Measurements from ENCODE around the gene LGALS9. TPM values are rescaled to one million over a fixed set of nuclear protein-coding genes. Genes with fewer than 3 reads are reported as not detected.
"Not testable (repeated sequence)": the region's sequence is repeated elsewhere in the genome, so short reads cannot be mapped to it uniquely, and the experiment has no call there.

The LGALS9 gene
- total RNA-seq, 1 donor from 2014 or later = 185 TPM

DNA sequence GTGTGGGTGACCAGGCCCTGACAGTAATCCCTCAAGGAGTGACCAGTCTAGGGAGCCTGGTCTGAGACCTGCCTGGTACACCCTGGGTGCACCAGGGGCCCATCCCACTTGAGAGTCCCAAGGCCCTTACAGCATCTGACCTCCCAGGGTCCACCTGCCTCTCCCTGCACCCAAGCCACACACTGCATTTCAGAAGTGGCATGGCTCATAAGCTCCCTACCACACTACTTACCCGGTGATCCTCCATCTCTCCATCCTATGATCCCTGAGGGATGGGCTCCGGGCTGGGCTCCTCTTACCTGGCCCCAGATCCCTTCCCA, 40.6 kb downstream of the LGALS9 start:
- DNase-seq (no peak), ATAC-seq (no peak)
- H3K4me3 ChIP-seq = no peak overlapping the region
- H3K27ac ChIP-seq = no peak overlapping the region
- H3K9me3 ChIP-seq = no peaks in the 10 kb centered on the region
- intact Hi-C loops (cut with DNase I) = loop anchor here (10.0 kb wide), 1 partner anchor 83 kb away; no protein-coding TSS in a partner anchor
- no peaks in the 10 kb centered on the region for H3K36me3 ChIP-seq
- TF ChIP-seq, protein P1, sequence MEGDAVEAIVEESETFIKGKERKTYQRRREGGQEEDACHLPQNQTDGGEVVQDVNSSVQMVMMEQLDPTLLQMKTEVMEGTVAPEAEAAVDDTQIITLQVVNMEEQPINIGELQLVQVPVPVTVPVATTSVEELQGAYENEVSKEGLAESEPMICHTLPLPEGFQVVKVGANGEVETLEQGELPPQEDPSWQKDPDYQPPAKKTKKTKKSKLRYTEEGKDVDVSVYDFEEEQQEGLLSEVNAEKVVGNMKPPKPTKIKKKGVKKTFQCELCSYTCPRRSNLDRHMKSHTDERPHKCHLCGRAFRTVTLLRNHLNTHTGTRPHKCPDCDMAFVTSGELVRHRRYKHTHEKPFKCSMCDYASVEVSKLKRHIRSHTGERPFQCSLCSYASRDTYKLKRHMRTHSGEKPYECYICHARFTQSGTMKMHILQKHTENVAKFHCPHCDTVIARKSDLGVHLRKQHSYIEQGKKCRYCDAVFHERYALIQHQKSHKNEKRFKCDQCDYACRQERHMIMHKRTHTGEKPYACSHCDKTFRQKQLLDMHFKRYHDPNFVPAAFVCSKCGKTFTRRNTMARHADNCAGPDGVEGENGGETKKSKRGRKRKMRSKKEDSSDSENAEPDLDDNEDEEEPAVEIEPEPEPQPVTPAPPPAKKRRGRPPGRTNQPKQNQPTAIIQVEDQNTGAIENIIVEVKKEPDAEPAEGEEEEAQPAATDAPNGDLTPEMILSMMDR (IDR thresholded peaks at IDR 0.05) = no peak
- no peaks in the 10 kb centered on the region for H3K27me3 ChIP-seq
- no peaks in the 10 kb centered on the region for H3K4me1 ChIP-seq

DNA sequence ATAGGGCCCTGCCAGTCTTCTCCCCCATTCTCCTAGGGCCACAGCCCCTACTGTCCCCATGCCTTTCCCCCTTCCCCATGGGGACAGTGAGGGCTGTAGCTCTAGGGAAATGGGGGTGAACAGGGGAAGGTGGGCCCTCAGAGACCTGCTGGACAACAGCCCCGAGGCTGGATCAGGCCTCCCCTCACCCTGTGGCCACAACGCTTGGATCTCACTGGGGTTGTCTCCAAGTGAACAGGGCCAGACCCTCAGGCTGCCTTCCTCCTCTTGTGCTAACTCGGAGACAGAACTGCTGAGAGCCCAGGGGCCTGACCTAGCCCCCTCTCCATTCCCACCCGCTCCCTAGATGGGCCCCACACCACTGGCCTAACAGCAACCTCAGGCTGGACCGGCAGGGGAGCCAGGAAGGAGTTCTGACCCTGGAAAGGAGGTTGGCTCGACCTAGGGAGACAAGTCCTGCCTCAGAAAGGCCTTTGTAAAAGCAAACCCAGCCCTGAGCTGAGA, 41.0 kb downstream of the LGALS9 start:
- H3K27ac ChIP-seq, H3K4me3 ChIP-seq, H3K36me3 ChIP-seq, H3K4me1 ChIP-seq, H3K27me3 ChIP-seq, ATAC-seq, H3K9me3 ChIP-seq: not testable (repeated sequence)
- peak; percentile 34 for DNase-seq
- intact Hi-C loops (cut with DNase I) = loop anchor here (10.0 kb wide), 1 partner anchor 83 kb away; no protein-coding TSS in a partner anchor

DNA sequence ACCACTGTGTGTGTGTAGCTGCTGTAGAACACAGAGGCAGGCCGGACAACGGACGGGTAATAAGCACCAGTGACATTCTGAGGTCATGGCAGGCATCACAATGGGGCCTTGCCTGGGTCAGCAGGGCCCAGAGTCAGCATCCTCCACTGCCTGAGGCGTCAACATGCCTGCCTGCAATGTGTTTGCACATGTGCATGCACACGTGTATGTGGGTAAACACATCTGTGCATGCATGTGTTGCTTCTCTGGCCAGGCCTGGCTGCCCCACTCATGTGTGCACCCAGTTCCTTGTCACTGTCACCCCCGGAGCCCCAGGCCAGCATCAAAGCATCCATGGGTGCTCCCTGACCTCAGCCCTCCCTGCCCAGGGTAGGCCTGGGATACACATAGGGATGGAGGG, 43.3 kb downstream of the LGALS9 start:
- intact Hi-C loops (cut with DNase I) = loop anchor here (10.0 kb wide), 1 partner anchor 80 kb away; no protein-coding TSS in a partner anchor
- no peaks in the 10 kb centered on the region for H3K9me3 ChIP-seq
- H3K27ac ChIP-seq = no peak overlapping the region
- DNase-seq (peak; percentile 40), ATAC-seq (no peak)
- TF ChIP-seq, protein P1 (IDR thresholded peaks at IDR 0.05) = no peak
- no peaks in the 10 kb centered on the region for H3K4me1 ChIP-seq
- no peak overlapping the region for H3K4me3 ChIP-seq
- H3K36me3 ChIP-seq = no peaks in the 10 kb centered on the region
- H3K27me3 ChIP-seq = no peaks in the 10 kb centered on the region

DNA sequence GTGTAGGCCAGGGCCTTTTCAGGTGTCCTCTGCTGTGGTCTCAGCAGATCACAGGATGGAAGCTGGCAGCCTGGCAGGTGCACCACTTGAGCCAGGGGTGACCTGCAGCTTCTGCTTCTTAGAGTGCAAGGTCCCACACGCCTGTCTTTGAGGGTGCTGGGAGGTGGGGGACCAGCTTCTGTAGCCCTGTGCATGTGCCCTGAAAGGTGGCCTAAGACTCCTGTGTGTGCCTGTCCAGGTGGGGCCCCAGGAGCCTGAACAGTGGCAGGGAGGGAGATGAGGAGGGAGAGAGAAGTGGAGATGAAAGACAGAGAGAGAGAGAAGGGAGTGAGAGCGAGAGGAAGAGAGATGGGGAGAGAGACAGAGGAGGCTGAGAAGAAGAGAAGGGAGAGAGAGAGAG, 46.2 kb downstream of the LGALS9 start:
- ATAC-seq (no peak), DNase-seq (peak; percentile 31)
- Histone ChIP-seq H3K4me3 (no peak overlapping the region), H3K36me3 (no peaks in the 10 kb centered on the region), H3K4me1 (no peaks in the 10 kb centered on the region), H3K9me3 (no peaks in the 10 kb centered on the region), H3K27me3 (no peaks in the 10 kb centered on the region), H3K27ac (no peak overlapping the region)
- intact Hi-C loops (cut with DNase I) = loop anchor here (10.0 kb wide), 1 partner anchor 78 kb away; no protein-coding TSS in a partner anchor
- TF ChIP-seq, protein P1 (IDR thresholded peaks at IDR 0.05) = no peak

GRCh38 chr17:27686322-27686721, 55.3 kb downstream of the LGALS9 start:
- H3K4me3 ChIP-seq; H3K27me3 ChIP-seq; H3K4me1 ChIP-seq; intact Hi-C loops (cut with DNase I); H3K36me3 ChIP-seq; H3K27ac ChIP-seq; ATAC-seq; DNase-seq; H3K9me3 ChIP-seq: not testable (repeated sequence)

- Histone ChIP-seq H3K36me3 (no peaks in the 10 kb centered on the region), H3K4me3 (no peak overlapping the region), H3K9me3 (peaks cover 7% of the 10 kb centered on the region), H3K27ac (no peak overlapping the region), H3K27me3 (no peaks in the 10 kb centered on the region), H3K4me1 (no peaks in the 10 kb centered on the region)
- DNase-seq = no peak
- intact Hi-C loops (cut with DNase I) = no loop called here
- no peak for ATAC-seq
- TF ChIP-seq, protein P1 (IDR thresholded peaks at IDR 0.05) = no peak
Observed at GRCh38 chr17:27690882-27691281, 59.9 kb downstream of the LGALS9 start.

DNA sequence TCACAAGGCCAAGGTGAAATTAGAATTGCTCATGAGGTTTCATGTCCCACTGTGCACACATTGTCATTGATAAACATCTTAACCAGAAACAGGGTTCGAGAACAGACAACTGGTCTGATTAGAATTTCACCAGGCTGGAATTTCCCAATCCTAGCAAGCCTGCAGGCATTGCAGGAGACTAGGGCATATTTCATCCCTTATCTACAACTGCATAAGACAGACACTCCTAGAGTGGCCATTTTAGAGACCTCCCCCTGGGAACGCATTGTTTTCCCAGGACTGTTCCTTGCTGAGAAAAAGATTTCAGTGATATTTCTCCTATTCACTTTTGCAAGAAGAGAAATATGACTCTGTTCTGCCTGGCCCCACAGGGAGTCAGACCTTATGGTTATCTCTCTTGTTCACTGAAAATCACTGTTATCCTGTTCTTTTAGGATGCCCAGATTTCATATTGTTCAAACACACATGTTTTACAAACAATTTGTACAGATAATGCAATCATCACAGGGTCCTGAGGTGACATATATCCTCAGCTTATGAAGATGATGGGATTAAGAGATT, 64.3 kb downstream of the LGALS9 start:
- intact Hi-C loops (cut with DNase I); ATAC-seq; H3K27ac ChIP-seq; H3K4me3 ChIP-seq; DNase-seq; H3K4me1 ChIP-seq; H3K9me3 ChIP-seq; H3K27me3 ChIP-seq; H3K36me3 ChIP-seq: not testable (repeated sequence)

Other genes starting within 250 kb of the LGALS9 start
- 52.5 TPM for gene KSR1, start 174.7 kb upstream of the LGALS9 start, total RNA-seq
- 0.55 TPM for gene NOS2, start 169.3 kb downstream of the LGALS9 start, total RNA-seq